Mononuclear cell (primary cell): ENCODE measurements around the gene OR2T5. TPM values are rescaled to one million over a fixed set of nuclear protein-coding genes. Genes with fewer than 3 reads are reported as not detected.
"Not testable (repeated sequence)": the region's sequence is repeated elsewhere in the genome, so short reads cannot be mapped to it uniquely, and the experiment has no call there.

ENCODE experiments used
- H3K27me3 ChIP-seq: 2 replicates; pipeline ENCODE4 v1.6.0; 2011; ENCODE audit warnings: low read length, control low read depth; ENCODE audit not compliant: insufficient read depth
- H3K4me1 ChIP-seq: 2 replicates; pipeline ENCODE4 v1.5.1; 2011; ENCODE audit warnings: mild to moderate bottlenecking, low read length, control low read depth; ENCODE audit not compliant: insufficient read depth
- H3K4me3 ChIP-seq: 2 replicates; pipeline ENCODE4 v1.5.1; 2011; ENCODE audit warnings: mild to moderate bottlenecking, low read length, moderate library complexity
- H3K9me3 ChIP-seq: 2 replicates; pipeline ENCODE4 v1.5.1; 2011; ENCODE audit warnings: low read depth, mild to moderate bottlenecking, control low read depth, low read length
- total RNA-seq: library from RNA; depleted of rRNA; stranded (reverse); fragments of >200 nt; gene quantifications from one replicate; pipeline ENCODE4 v1.2.3, GENCODE V29; 2012

The OR2T5 gene
- total RNA-seq, 1 donor = 0.10 TPM

DNA sequence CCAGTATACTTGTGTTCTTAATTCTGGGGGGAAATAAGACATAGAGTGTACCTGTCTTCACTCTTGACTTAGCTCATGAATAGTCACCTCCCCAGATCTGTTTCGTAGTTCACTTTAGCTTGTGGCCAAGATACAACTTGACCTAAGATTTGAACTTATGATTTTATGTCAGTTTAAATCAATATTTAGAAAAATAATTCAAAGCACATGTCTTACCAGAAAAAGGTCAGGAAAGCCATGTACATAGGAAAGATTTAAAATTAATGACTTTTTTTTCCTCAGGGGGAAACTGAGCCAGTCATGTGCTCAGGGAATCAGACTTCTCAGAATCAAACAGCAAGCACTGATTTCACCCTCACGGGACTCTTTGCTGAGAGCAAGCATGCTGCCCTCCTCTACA is 15.3 kb upstream of the OR2T5 start, which contains the start of gene OR2T3:
Gene OR2T3 (plus strand): TSS at position 301 of the 400 bp plus-strand sequence. CDS start 0 bp downstream, at position 301.
- H3K27me3 ChIP-seq, H3K4me1 ChIP-seq, H3K9me3 ChIP-seq, H3K4me3 ChIP-seq: not testable (repeated sequence)

DNA sequence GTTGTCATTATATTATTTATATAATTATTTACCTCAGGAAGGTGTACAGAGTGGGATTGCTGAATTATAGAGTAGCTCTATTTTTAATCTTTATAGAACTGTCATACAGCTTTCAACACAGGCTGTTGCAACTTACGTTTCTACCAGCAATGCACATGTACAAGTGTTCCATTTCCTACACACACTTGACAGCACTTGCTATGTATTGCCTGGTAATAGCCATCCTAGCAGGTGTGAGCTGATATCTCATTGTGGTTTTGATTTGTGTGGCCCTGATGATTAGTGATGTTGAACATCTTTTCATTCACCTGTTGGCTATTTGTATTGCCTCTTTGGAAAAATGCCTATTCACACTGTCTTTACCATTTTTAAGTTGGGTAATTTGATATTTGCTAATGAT is 12.7 kb upstream of the OR2T5 start:
- H3K9me3 ChIP-seq, H3K27me3 ChIP-seq, H3K4me1 ChIP-seq, H3K4me3 ChIP-seq: not testable (repeated sequence)

DNA sequence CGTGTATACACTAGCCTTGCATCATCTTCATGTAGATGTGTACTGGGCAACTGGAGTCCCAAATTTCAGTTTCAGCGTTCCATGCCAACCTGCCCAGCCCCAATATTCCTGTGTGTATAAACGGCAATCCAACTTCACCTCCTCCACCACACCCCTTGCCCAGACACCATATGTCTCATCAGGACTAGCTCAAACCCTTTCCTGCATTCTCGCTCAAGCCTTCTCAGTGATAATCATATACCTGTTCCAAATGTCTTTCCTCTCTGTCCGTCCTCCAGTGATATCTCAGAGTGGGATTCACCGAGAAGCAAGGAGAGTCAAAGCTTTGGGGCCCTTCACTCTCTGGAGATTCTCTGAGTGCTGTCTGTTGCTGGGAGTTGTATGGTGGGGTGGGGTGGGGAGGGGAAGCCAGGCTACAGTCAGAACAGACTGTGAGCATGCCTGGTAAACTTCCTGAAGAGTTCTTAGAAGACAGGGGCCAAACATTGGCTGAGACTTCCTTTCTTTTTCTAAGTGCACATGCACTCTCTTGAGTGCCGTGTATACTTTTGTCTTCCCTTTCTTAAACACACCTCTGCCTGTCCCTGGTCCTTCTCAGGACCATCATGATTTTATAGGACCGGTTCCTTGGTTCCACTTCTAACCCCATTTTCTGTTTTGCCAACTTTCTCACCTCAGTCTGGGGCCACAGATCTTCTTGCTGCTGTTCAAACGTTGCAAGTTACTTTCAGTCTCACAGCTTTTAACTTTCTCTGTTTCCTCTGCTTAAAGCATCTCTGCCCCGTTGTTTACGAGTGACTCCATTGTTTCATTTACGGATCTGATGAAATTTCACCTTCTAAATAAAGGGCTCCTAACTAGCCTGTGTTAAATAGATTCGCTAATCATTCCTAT is 6.5 kb upstream of the OR2T5 start:
- H3K27me3 ChIP-seq, H3K4me1 ChIP-seq, H3K9me3 ChIP-seq: not testable (repeated sequence)
- H3K4me3 ChIP-seq = peak overlapping the region; percentile 25

DNA sequence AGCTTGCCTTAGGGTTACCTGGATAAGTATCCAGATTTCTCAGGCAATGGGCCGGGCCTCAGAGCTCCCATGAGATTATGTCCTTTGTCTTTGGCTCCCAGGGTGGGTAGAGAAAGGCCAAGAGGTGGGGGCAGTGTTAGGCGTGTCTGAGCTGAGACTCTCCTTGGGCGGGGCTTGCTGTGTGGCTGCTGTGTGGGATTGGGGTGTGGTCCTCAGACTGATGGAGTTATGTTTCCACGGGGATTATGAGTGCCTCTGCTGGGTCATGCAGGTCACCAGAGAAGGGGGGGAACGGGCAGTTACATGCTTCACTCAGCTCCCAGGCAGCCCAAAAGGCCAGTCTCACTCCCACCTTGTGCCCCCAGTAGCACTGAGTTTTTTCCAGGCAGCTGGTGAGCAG is 8.3 kb downstream of the OR2T5 start:
- H3K4me3 ChIP-seq, H3K4me1 ChIP-seq, H3K27me3 ChIP-seq, H3K9me3 ChIP-seq: not testable (repeated sequence)

DNA sequence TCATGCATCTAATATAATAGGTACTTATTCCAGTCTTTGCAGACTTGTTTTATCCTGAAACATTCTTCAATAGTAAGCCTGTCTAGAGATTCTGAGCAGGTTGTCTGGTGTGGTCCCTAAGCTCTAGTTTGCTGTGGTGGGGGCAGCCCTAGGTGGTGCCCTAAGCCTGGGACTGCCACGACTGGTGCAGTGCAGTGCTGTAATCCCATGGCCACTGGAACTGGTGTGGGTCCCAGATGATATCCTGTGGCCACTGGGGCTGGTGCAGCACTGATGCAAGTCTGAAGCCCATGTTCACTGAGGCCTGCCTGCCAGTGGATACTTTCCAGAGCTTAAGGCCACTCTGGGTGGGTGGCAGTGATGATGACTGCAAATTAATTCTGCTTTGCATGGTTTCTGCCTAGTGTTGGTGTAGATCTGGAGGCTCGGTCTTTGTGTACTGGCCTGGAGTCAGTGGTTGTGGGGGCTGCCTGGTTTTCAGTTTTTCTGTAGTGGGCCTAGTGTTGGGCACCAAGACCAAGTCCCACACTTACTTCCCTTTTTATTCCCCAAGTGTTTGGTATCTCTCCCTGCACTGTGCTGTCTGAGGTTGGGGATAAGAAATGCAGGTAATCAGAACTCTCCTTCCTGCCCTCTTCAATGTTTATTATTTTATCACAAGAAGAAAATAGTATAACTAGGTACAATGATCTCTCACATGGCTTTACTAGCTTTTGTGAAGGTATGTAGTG is 12.1 kb downstream of the OR2T5 start:
- not testable (repeated sequence) for H3K27me3 ChIP-seq, H3K4me3 ChIP-seq, H3K4me1 ChIP-seq, H3K9me3 ChIP-seq

DNA sequence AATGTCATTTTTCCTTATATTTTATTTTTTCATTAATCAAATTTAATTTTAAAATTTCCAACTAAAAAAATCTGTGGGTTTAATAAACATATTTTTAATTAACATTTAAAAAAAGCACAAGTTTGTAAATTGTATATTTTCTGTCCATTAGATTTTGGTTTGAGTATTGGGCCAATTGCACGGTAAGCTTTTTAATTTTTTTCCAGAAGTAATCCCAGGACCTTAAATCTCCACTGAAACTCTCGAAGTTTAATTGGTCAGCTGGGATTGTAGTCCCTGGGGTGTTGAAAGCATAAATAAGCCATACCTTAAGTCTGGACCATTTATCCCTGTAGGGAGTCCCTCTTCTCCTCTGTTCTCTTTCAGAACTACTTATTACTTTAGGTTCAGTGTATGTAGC is 19.4 kb downstream of the OR2T5 start, which contains the start of gene OR2G6:
Gene OR2G6 (plus strand): TSS at position 301 of the 400 bp plus-strand sequence. CDS start 13,574 bp downstream, outside the sequence.
- not testable (repeated sequence) for H3K27me3 ChIP-seq, H3K9me3 ChIP-seq, H3K4me3 ChIP-seq, H3K4me1 ChIP-seq

DNA sequence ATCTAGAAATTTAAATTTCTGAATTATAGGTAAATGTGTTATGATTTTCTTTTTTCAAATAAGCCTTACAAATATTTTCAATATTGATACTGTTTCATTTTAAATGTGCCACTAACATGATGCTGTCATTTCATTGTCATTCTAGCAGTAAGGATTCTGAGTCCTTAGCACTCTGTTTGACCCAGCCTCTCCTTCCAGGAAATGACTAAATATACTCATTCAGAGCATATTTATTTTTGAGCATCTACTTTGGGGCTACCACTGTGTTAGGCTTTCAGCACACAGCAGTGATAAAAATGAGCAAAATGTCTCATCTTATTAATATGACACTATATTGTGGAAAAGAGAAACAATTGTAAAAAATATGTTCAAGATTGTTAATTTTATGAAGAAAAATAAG is 21.8 kb downstream of the OR2T5 start:
- not testable (repeated sequence) for H3K4me3 ChIP-seq, H3K27me3 ChIP-seq, H3K4me1 ChIP-seq, H3K9me3 ChIP-seq

DNA sequence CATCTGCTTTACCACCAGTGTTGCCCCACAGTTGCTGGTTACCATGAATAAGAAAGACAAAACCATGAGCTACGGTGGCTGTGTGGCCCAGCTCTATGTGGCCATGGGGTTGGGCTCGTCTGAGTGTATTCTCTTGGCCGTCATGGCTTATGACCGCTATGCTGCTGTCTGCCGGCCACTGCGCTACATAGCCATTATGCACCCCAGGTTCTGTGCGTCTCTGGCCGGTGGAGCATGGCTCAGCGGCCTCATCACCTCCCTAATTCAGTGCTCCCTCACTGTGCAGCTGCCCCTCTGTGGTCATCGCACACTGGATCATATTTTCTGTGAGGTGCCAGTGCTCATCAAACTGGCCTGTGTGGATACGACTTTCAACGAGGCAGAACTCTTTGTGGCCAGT is 33.5 kb downstream of the OR2T5 start:
- no peaks in the 10 kb centered on the region for H3K27me3 ChIP-seq
- no peak overlapping the region for H3K4me3 ChIP-seq
- H3K4me1 ChIP-seq = no peaks in the 10 kb centered on the region
- no peaks in the 10 kb centered on the region for H3K9me3 ChIP-seq

DNA sequence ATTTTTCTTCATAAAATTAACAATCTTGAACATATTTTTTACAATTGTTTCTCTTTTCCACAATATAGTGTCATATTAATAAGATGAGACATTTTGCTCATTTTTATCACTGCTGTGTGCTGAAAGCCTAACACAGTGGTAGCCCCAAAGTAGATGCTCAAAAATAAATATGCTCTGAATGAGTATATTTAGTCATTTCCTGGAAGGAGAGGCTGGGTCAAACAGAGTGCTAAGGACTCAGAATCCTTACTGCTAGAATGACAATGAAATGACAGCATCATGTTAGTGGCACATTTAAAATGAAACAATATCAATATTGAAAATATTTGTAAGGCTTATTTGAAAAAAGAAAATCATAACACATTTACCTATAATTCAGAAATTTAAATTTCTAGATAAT is 49.1 kb downstream of the OR2T5 start:
- H3K4me1 ChIP-seq, H3K27me3 ChIP-seq, H3K4me3 ChIP-seq, H3K9me3 ChIP-seq: not testable (repeated sequence)

Other genes starting within 250 kb of the OR2T5 start
- not detected for gene OR2T33, start 210.6 kb upstream of the OR2T5 start, total RNA-seq
- not detected for gene OR2T12, start 185.2 kb upstream of the OR2T5 start, total RNA-seq
- gene OR2M7, start 164.0 kb upstream of the OR2T5 start, total RNA-seq = not detected
- not detected for gene OR14C36, start 139.8 kb upstream of the OR2T5 start, total RNA-seq
- gene OR2T4, start 126.9 kb upstream of the OR2T5 start, total RNA-seq = not detected
- not detected for gene OR2T6, start 112.8 kb upstream of the OR2T5 start, total RNA-seq
- gene OR2T1, start 85.5 kb upstream of the OR2T5 start, total RNA-seq = not detected
- gene OR2T2, start 43.0 kb upstream of the OR2T5 start, total RNA-seq = 0.42 TPM
- gene OR2T3, start 15.2 kb upstream of the OR2T5 start, total RNA-seq = 0.42 TPM
- gene OR2G6, start 19.5 kb downstream of the OR2T5 start, total RNA-seq = 0.10 TPM
- gene OR2T29, start 74.2 kb downstream of the OR2T5 start, total RNA-seq = not detected
- not detected for gene OR2T34, start 86.2 kb downstream of the OR2T5 start, total RNA-seq
- gene OR2T10, start 109.1 kb downstream of the OR2T5 start, total RNA-seq = 0.10 TPM
- 0.21 TPM for gene OR2T11, start 146.5 kb downstream of the OR2T5 start, total RNA-seq
- gene OR2T35, start 156.7 kb downstream of the OR2T5 start, total RNA-seq = 0.42 TPM
- gene OR2T27, start 166.9 kb downstream of the OR2T5 start, total RNA-seq = not detected
- gene OR14I1, start 214.2 kb downstream of the OR2T5 start, total RNA-seq = not detected